Muscle of back (tissue), 11 donors: Measurements from ENCODE around the gene CCDC17. TPM values are rescaled to one million over a fixed set of nuclear protein-coding genes. Genes with fewer than 3 reads are reported as not detected.
"Not testable (repeated sequence)": the region's sequence is repeated elsewhere in the genome, so short reads cannot be mapped to it uniquely, and the experiment has no call there.

Experiments
- DNase-seq, 3 donors: peaks; one replicate each; pipeline versions ENCODE4 v3.0.0 to v3.0.0-alpha.2; 2013
- polyA plus RNA-seq, 10 donors: library from polyadenylated mRNA; unstranded; fragments of 120-200 nt; gene quantifications; one replicate each; pipeline ENCODE4 v1.2.1, GENCODE V29; 2013; ENCODE audit not compliant: insufficient read length in 10 of 10

CCDC17 gene
- polyA plus RNA-seq, 10 donors: 0.55 to 3.0 (median 1.4) TPM

DNA sequence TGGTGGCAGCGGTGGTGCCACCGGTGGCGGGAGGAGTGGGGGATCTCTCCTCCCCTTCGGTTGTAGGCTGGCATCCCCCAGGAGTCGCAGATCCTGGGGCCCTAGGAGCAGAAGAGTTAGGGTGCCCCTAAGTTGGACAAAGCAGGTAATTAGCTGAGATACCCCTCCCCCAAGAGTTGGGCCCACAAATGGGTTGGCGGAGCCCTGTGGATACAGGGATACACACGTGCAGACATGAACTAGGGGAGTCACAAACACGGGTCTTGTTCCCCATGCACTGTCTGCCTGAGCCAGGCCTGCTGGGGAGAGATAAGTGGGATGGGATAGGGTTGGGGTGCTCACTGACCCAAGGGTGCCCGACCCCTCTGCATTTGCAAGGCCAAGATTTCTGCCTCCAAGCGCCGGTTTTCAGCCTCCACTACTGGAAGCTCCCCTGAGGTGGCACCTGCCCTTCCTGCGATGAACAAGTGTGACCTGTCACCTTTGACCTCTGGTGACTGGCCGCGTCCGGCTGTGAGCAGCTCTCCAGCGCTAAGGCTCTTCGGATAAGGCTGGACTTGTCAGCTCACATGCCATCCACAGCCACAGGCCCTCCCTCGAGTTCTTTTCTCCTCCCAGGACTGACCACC is 1.8 kb downstream of the CCDC17 start:
- no peak for DNase-seq

DNA sequence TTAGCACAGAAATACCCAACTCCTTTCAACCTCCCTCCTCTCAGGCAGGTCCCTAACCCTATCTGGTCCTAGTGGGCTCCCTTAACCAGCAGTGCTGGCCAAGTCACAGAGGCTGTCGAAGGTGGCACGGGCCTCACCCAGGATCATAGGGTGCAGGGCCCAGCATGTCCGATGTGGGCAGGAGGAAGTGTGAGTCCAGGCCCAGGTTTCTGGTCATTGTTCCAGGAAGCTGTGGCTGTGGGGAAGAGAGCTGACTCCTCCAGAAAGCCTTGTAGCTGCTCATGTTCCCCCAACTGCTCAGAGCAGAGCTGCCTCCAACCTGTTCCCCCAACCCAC is 2.4 kb downstream of the CCDC17 start:
- DNase-seq: peak in 1 of 3 donors; percentile 29

DNA sequence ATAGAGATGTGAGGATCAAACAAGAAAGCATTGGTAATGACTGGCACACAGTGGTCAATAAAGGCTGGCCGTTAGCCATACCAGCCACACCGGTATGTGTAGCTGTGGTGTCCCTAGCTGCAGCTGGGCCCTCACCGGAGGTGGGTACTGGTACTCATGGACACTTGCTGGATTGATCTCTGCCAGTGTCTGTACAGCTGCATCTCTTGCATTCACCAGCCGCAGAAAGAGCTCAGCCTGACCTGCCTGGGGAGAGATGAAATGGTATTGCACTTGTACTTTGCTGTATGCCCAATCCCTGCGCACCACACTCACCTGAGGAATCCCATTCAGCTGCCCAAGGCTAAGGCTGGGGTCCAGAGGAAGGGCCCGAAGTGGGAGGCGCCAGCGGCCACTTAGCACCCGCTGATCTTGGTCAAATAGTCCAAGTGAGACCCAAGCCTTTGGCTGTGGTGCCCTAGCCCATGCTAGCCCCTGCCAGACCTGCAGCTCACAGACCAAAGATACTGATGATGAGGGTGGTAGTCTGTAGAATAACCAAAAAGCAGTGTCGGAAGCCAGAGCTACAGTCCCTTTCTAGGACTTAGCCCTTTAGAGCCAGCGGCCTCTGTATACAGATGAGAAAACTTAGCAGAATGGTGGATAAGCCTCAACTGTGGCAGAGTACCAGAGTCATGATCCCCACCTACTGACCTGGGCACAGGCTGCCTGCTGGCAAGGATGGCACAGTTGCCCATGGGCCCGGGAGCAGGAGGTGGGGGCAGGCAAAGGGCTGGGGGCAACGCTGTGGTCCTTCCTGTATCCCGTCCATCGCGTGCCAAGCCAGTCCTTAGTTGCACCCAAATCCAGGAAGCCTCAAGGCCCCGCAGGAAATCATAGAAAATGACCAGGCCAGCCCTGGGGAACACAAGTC is 3.0 kb downstream of the CCDC17 start:
- DNase-seq: no peak

DNA sequence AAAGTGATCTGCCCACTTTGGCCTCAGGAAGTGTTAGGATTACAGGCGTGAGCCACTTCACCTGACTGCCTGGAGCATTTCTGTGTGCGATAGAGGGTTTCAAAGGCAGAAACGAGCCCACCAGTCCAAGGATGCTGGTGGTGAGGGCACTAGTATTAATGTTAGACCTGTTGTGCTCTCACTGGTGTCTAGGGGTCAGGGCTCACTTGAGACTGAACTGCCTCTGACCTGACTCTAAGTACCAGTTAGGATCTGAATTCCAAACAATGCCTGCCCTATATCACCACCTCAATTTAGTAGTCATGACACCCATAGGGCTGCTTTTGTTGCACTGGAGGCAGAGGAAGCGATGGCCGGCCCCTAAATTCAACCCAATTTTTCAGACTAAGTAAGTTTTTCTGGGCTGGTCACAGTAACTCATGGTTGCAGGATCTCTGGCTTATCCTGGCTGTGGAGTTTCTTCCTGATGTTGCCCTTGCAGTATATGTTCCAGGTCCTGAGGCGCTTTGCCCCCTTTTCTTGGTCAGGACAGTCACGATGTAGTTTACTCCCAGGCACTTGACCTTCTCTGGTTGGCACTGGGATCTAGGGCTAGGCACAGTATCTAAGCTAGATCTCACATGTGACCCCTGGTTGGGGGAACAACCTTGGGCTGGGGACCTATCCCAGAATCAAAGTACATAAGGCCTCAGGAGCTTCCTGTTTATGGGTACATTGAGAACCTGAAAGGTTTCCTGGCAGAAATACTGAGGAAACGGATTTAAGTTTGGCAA is 4.5 kb downstream of the CCDC17 start:
- DNase-seq: no peak

DNA sequence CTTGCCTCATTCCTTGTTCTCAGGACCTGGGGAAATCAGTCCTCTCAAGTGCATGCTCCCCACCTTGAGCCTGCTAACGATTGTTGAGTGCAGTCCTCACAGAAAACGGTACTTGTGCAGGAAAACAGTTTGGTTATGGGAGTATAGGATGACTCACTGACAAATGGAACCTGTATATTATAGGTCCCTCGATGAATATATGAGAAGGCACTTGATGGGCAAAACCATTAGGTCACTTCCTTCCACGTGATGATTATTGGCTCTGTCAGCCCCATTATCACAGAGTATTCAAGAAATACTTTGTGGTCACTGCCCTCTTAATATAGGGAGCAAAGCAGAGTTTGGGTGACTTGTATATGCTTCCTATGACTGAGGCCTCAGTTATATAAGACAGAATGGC is 6.2 kb downstream of the CCDC17 start:
- DNase-seq: no peak

GRCh38 chr1:45615885-45616284 is 8.0 kb downstream of the CCDC17 start:
- DNase-seq: no peak

DNA sequence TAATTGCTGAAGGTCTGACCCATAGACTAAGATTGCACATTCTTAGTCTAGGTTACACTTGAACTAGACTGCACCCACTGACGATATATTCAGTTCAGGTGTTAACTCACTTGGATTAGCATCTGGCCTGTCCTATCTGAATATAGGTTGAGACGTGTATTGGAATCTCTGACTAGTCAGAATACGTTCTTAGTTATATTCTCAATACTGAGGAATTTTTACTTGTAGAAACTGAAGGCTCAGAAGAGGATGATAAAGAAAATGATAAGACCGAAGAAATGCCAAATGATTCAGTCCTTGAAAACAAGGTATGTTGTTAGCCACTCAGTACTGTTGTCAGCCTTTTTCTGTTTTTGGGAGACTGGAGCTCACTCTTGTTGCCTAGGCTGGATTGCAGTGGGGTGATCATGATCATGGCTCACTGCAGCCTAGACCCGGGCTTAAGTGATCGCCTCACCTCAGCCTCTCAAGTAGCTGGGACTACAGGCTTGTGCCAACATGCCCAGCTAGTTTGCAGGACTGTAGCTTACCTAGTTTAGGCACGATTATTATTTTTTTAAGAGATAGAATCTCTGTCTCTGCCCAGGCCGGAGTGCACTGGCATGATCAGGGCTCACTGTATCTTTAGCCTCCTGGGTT is 10.8 kb downstream of the CCDC17 start:
- DNase-seq: no peak

GRCh38 chr1:45610589-45611226 is 13.1 kb downstream of the CCDC17 start:
- DNase-seq: no peak

- DNase-seq: peak in 1 of 3 donors; percentile 13
These were observed 15.4 kb downstream of the CCDC17 start for GRCh38 chr1:45608175-45609156.

GRCh38 chr1:45607404-45608074 is 16.3 kb downstream of the CCDC17 start:
- DNase-seq: no peak

DNA sequence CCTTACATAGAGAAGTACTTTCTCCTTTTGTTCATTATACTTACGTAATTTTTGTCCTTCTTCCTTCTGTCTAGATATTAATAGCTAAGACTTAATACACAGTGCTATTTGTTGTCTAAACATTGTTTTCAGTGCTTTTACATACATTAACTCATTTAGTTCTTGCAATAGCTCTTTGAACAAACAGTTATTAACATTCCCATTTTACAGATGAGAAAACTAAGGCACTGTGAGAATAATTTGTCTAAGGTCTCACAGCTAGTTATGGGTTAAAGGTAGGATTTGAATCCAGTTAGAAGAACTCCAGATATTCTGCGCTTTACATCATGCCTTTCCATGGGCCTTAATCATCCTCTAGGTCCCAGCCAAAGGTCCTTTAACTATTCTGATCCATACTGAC is 19.6 kb downstream of the CCDC17 start:
- no peak for DNase-seq

- DNase-seq: not testable (repeated sequence)
These were observed 27.1 kb downstream of the CCDC17 start for GRCh38 chr1:45596765-45597164.

DNA sequence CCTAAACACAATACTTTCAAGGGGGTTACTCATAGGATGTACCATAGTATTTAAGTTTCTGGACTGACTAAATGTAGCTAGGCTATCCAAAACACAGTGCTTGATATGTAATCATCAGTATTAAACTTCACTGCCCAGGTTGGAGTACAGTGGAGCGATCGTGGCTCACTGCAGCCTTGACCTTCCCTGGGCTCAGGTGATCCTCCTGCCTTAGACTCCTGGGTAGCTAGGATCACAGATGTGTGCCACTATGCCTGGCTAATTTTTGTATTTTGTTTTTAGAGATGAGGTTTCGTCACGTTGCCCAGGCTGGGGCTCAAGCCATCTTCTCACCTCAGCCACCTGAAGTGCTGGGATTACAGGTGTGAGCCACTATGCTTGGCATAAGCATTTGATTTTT is 29.4 kb downstream of the CCDC17 start:
- DNase-seq: no peak

GRCh38 chr1:45589861-45590260 is 34.0 kb downstream of the CCDC17 start:
- DNase-seq: no peak

GRCh38 chr1:45586769-45587168 is 37.1 kb downstream of the CCDC17 start:
- no peak for DNase-seq

GRCh38 chr1:45585496-45586075 is 38.3 kb downstream of the CCDC17 start:
- no peak for DNase-seq

DNA sequence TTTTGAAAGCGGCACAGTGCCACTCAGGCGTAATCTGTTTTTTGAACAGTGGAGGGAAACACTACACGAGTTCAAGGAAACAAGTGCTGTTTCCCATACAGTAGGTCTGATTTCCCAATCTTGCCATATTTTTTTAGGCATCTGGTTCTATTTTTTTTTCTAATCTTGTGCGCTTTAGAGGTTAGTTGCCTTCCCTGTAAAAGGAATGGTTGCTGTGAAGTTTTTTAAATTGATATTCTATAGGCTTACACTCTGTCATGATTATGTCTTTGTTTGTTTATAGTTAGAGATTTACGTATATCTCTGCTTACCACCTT is 38.8 kb downstream of the CCDC17 start:
- no peak for DNase-seq

DNA sequence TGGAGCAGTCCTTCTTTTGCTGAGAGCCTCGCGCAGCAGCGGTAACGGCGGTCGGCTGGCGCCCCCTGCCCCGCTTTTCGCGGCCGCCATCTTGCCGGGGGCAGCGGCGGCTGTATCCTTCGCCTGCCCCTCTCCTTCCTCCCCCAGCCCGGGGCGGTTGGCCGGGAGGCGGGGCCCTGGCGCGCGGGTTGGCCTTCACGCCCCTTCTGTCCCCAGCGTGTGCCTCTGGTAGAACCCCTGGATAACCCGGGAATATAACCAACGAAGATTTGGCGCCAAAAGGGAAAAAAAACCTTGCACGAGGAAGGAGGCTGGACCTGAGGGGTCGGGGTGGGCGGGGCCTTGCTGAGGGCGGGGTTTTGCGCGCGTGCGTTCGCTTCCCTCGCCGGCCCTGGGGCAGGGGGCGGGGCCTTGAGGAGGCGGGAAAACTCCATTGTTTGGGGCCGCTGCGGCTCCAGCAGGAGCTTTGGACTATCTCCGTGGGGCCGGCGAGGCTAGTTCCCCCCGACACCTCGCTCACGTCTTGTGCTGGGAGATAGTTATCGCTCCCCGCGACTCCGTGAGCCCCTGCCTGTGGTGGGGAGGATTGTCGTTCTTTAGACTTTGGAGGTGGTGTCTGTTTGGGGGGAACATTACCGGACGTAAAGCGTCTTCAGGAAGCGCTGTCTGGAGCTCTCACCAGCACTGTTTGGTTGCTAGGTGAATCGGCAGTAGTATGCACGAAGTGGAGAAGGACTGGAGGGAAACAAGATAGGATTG is 39.3 kb downstream of the CCDC17 start:
- peak; percentile 90 to 97 (median 93) for DNase-seq
